Measurements from ENCODE around the gene ARSG.

GRCh38 chr17:68439656-68440290, 148.5 kb downstream of the ARSG start:
- TF ChIP-seq SP1 (IDR thresholded peaks at IDR 0.05) (no peak), YY1 (IDR thresholded peaks at IDR 0.05) (no peak), CTCF (IDR thresholded peaks at IDR 0.05; ENCODE audit: low read depth, low read length, missing input control) (no peak), JUND (IDR thresholded peaks at IDR 0.05) (no peak), GABPA (IDR thresholded peaks at IDR 0.05 in 1 of 2, conservative IDR thresholded peaks at IDR 0.05 in 1 of 2) (no peak), RAD21 (IDR thresholded peaks at IDR 0.05) (no peak), REST (IDR thresholded peaks at IDR 0.05) (no peak), EGR1 (IDR thresholded peaks at IDR 0.05; ENCODE audit: low read depth in 2 of 2) (no peak), ZBTB33 (IDR thresholded peaks at IDR 0.05) (no peak), RXRA (IDR thresholded peaks at IDR 0.05) (no peak)
